HG02588 (cell line): ENCODE results near the gene MAST3.
"Not testable (repeated sequence)": the region's sequence is repeated elsewhere in the genome, so short reads cannot be mapped to it uniquely, and the experiment has no call there.

Experiments
- ATAC-seq: cut with Tn5 transposase; IDR thresholded peaks from one replicate; pipeline ENCODE4 v1.9.1; 2021; ENCODE audit warnings: mild to moderate bottlenecking, moderate library complexity; ENCODE audit not compliant: unreplicated experiment

Gene MAST3

DNA sequence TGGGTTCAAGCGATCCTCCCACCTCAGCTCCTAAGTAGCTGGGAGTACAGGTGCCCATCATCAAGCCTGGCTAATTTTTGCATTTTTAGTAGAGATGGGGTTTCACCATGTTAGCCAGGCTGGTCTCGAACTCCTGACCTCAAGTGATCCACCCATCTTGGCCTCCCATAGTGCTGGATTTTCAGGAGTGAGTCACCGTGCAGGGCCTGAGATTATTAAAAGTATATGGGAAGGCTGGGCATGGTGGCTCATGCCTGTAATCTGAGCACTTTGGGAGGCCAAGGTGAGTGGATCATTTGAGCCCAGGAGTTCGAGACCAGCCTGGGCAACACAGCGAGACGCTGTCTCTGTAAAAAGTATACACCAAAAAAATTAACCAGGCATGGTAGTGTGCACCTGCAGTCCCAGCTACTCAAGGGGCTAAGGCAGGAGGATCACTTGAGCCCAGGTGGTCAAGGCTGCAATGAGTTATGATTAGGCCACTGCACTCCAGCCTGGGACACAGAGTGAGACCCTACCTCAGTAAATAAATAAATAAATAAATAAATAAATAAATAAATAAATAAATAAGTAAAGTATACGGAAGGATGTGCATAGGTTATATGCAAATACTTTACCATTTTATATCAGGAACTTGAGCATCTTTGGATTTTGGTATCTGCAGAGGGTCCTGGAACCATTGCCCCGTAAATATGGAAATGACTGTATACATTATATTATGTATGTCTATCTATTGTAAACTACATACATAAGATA, 11.7 kb upstream of the MAST3 start:
- no peak for ATAC-seq

DNA sequence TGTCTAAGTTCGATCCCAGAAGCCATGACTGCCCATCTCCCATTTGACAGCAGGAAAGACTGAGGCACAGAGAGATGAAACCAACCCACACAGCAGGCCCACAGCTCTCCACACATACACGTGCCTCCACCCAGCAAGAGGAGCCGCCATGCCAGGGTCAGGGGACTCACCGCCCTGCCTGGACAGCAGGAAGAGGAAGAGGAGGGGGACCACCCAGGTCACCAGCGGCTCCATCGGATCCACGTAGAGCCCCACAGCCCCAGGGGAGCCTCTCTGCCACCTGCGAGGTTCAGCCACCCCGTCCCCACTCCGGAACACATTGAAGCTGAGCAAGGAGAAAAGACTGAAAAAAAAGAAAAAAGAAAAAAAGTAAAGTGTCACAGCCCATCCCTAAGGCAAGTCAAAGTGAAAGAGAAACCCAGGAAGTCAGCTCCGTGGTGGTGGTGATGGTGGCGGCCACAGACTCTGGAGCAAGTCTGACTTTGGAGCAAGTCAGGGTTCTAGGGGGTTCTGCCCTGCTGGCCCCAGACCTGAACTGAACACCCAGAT, 10.9 kb upstream of the MAST3 start, which contains the start of gene IL12RB1:
Gene IL12RB1 (minus strand): TSS at position 345 of the 549 bp plus-strand sequence. CDS start 111 bp downstream, at position 234.
- ATAC-seq: no peak

DNA sequence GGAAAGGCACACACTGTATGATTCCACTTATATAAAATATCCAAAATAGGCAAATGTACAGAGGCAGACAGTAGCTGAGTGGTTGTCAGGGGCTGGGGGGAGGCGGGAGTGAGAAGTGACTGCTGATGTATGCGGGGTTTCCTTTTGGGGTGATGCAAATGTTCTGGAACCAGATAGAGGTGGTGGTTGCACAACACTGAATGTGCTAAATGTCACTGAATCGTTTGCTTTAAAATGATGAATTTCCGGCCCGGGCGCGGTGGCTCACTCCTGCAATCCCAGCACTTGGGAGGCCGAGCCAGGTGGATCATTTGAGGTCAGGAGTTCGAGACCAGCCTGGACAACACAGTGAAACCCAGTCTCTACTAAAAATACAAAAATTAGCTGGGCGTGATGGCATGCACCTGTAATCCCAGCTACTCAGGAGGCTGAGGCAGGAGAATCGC, 8.5 kb upstream of the MAST3 start:
- ATAC-seq: not testable (repeated sequence)

DNA sequence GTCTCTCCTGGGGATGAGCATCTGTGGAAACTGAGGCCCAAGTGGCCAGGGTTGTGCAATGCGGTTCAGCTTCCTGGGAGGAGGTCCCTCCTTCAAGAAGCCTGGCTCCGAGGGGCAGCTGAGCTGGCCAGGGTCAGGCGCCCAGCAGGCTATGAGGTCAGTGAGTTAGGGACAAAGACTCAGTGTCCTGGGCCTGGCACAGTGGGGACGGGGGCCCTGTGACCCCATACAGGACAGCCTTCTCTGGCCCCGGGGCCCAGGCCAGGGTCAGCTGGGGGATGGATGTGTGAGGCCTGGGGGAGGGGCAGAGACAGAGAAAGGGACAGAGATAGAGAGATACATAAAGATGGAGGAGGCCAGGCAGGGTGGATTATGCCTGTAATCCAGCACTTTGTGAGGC, 7.9 kb upstream of the MAST3 start:
- no peak for ATAC-seq

DNA sequence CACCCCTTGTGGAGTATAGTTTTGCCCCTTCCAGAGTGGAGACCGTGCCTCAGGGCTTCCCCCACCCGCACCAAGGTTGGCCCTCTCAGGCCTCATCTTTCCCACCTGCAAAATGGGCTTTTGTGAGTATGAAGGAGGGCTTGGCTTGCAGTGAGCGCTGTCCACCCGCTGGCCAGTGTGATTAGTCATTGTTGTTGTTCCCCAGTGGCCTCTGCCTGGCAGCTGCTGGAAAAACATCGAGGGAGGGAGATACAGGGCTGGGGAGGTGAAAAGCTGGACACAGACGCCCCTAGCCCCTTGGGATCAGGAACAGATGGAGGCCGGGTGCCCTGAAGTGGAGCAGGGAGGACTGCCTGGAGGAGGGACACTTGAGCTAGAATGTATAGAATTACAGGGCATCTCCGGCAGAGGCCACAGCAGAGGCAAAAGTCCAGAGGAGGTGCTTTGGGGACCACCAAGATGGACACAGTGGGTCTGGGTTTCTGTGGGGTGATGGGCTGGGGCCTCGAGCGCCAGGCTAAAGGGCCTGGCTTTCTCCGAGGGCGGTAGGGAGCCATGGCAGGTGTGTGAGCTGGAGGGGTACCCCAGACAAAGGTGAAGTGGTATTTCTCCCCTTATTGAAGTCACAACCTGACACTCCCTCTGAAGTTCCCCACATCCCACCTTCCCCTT, 6.9 kb upstream of the MAST3 start:
- ATAC-seq: no peak

DNA sequence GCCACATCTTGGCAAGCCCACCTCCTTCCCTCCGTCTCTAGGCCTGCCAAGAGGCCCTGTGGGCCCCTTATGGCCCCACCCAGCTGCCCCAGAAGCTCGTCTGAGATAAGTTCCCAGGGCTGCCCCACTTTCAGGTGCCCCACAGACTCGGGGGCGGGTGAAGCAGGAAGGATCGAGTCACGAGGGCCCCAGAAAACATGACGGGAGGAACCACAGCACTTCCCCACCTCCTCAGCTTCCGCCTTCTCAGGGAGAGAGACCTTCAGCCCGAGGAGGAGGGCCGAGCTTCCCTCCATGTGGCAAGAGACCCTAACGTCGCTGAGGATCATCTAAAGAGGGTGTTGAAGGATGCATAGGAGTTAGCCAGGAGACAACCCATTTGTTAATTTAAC, 6.4 kb upstream of the MAST3 start:
- ATAC-seq: no peak

DNA sequence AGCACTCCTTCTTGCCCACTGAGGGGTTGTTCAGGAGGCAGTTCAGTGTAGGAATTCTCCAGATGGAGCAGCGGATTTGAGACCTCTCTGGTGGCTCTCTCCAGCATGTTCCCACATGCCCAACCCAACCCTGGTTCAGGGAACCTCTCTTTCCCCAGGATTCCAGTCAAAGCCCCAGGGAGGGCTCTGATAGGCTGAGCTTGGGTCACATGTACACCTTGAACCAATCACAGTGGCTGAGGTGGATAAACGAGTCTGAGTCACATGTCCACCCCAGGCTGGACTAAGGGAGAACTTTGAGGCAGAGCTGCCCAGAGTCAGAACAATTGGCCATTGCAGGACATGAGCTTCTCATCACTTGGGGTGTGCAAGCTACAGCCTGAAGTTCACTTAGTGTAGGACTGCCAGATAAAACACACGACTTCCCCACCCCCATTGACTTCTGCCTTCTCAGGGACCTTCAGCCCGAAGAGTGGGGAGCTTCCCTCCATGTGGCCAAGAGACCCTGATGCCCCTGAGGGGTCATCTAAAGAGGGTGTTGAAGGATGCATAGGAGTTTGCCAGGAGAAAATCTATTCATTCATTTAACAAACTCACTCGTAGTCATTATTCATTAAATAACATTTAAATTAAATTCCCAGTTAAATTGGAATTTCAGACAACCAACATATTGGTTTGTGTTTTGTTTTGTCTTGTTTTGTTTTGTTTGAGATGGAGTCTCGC, 4.0 kb upstream of the MAST3 start:
- ATAC-seq: no peak

DNA sequence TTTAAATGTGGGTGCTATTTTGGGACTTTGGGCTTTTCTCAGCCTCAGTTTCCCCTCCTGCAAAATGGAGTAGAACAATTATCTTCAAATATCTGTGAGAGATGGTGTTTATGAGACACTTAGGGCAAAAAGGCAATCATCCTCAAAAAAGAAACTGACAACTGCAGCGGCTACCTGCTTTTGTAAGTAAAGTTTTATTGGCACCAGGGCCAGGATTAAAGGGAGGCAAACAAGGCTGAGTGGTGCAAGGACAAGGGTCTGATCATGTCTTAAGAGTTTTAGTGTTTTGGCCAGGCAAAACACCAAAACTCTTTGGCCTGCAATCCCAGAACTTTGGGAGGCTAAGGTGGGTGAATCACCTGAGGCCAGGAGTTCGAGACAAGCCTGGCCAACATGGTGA, 1.3 kb upstream of the MAST3 start:
- ATAC-seq: no peak

DNA sequence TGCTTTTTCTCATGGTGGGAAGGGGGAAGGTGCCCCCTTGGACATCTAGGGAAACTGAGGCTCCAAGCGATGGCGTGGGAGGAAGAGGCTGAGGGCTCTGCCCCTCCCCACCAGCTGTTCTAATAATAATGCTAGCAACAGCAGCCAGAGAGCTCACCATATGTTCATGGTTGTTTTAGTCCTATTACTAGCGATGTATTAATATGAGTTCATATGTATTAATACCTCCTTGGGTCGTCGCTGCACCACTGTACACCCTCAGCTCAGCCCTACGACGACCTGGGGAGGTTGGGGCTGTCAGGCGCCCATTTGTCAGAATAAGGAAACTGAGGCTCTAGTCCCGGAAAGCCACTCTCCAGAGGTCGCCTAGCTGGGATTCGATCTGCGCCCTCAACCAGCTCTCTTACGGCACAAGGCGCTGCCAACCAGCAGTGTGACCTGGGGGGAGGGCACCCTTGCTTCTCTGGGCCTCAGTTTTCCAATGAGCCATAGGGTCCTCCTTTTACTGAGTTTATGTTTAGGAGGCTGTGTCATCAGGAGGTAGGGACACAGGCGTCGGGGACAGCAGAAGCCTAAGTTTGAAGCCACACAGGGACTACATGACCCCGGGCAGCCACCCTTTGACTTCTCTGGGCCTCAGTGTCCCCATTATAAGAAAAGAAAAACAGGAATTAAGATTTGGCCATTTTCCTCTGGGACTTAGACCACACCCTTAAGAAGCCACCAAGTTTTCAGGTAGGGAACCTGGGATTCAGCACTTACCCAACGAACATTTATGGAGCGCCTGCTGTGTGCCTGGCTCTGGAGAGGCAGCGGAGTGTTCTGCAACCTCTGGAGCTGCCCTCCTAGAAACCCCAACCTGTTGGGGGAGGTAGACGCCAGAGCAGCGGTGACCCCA, 664 bp downstream of the MAST3 start:
- no peak for ATAC-seq

DNA sequence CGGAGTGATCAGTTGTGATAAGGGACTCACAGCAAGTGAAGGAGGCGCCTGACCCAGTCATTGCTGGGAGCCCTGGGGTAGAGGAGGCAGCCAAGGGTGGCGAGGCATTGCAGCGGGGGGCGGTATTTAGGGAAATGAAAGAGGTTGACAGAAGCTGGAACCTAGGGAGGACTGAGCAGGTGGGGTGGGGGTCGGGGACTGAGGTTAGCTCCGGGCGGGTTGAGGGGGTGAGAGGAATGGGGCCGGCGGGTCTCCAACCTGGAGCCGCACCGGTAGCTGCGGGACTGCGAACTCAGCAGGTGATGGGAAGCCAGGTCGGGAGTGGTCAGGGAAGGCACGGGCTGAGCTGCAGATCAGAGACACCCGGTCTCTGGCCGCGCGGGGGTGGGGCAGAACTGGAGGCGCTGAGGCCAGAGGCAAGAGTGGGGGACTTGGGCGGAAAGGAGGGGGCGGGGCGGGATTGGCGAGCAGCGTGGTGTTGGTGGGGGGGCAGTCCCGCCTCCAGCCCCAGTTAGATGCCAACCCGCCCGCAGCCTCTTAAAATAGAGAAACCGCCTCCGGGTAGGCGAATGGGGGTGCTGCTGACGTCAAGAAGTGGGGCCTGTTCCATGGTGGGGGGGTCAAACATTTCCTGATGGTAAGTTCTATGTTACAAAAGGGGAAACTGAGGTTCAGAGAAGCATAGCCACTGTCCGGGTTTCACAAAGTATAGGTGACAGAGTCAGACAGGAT, 1.5 kb downstream of the MAST3 start:
- ATAC-seq: peak; percentile 49

DNA sequence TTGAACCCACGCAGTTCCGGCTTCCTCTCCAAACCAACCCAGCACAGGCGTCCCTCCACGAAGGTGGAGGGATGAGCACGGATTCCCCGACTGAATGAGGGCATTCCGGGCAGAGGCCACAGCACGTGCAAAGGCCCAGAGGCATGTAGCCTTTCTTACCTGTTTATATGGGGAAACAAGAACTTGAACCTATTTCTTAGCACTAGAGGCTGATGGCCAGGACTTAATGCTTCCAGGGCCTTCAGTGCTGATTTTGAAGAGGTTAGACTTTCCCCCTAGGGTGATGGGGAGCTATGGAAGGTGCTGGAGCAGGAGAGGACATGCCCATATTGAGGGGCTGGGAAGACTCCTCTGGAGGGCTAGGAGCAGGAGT, 2.0 kb downstream of the MAST3 start:
- ATAC-seq: no peak

DNA sequence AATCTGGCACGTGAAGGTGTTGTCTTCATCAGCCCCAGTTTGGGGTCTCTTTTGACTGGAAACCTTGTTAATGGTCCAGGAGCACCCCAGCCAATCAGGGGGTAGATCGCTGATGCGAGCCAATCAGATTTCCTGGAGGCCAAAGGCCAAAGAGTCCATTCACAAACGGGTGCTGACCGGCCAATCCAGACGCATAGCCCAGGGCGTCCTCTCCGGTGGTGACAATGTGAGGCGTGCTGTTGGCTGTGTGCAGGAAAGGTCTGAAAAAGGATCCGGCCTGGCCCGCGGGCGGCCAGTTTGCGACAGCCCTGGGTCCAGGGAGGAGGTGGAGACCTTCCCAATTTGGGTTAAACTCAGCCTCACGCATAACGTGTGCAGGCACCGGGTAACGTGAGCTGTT, 3.1 kb downstream of the MAST3 start:
- ATAC-seq: no peak

DNA sequence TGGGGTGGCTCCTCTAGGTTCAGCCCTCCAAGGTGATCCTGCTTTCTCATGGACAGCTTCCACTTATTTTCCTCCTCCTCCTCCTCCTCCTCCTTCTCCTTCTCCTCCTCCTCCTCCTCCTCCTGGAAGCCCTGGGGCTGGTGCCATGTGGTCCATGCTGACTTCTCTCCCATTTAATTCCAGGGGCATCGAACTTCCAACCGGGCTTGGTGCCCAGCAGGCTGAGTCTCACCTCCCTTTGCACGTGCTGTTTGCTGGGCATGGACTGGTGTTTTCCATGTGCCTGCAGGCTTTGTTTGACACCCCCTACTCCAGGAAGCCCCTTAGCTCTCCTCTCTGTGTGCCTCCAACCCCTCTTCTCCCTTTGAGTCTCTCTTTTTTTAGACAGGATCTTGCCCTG, 3.7 kb downstream of the MAST3 start:
- ATAC-seq: no peak

DNA sequence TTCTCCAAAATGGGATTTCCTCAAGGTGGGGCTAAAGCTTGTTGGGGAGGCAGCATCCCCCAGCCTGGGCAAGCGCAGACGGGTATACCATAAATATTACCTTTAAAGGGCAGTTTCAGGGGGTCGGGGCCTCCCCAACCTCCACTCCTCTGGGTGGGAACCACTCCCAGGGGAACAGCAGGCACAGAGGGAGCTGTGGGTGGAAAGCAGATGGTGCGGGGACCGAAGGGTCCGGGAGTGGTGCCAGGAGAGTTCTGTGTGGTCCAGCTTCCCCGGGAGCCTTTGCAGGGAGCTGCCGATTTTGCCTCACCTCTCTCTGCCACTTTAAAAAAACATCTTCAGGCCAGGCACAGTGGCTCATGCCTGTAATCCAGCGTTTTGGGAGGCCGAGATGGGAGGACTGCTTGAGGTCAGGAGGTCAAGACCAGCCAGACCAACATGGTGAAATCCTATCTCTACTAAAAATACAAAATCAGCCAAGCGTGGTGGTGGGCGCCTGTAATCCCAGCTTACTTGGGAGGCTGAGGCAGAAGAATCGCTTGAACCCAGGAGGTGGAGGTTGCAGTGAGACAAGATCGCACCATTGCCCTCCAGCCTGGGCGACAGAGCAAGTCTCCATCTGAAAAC, 5.5 kb downstream of the MAST3 start:
- no peak for ATAC-seq

DNA sequence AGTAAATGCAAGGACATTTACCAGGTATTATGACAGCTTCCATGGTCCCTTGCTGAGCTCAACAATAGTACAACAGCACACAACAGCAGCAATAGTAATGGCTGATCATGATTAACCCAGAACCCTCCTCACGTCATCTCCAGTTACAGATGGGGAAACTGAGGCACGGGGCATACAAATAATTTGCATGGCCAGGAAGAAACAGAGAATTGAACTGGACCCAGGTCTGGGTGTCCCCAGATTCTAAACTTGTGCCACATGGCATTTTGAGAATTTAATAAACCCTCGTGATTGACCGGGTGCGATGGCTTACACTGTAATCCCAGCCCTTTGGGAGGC, 7.2 kb downstream of the MAST3 start:
- no peak for ATAC-seq

DNA sequence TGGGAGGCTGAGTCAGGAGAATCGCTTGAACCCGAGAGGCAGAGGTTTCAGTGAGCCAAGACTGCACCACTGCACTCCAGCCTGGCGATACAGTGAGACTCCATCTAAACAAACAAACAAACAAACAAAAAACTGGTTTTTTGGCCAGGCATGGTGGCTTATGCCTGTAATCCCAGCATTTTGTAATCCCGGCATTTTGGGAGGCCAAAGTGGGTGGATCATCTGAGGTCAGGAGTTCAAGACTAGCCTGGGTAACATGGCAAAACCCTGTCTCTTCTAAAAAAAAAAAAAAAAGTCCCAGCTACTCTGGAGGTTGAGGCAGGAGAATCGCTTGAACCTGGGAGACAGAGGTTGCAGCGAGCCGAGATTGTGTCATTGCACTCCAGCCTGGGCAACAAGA, 7.7 kb downstream of the MAST3 start:
- not testable (repeated sequence) for ATAC-seq

DNA sequence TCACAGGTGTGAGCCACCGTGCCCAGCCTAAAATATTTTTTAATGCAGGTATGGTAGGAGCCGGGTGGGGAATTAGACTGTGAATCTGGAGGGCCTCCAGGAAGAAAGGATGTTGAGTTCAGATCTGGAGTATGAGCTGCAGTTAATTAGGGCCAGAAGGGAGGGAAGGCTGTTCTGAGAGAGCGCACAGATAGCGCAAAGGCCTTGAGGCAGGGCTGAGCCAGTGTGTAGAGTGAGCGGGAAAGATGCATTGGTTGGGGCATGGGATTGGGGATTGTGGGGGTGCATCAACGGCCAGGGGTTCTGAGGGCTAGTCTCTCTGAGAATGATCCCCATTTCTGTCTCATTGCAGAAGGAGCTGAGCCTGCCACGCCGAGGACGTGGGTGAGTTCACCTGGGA, 9.7 kb downstream of the MAST3 start:
- ATAC-seq: no peak

DNA sequence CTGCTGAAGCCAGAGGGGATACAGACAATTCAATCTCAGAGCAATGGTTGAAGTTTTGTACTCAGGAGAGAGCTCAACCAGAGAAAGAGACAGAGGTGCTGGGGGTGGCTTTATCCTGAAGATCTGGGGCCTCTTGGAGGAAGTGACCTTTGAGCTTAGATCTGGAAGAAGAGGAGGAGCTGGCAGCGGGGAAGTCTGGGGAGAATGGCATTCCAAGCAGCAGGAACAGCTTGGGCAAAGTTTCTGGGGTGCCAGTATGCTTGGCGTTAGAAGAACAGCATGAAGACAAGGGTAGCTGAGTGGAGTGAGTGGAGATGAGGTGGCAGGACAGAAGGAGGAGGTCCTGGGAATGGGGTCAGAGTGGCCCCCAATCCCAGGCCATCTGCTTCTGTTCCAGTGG, 11.3 kb downstream of the MAST3 start:
- ATAC-seq: no peak

DNA sequence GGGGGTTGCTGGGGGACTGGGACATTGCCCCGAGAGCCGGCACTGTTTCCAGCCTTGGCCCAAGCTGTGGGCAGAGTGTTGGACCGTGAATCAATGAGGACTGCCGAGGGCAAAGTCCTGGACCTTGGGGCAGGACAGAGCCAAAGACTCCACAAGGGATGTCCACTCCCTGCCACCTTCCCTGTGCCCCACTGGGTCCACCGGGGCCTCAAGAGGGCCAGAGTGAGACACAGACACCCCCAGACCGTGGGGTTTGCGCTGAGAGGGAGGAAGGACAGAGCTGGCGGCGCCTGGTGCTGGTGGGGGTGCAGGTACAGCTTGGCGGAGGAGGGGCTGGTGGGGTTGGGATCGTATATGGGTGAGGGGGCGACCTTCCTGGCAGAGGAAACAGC, 11.8 kb downstream of the MAST3 start:
- ATAC-seq: no peak
